Activated gamma-delta T cell treated with anti-CD3 and anti-CD28 coated beads, Interleukin-2, amount 50 U/mL, for 16 hours (primary cell): Measurements from ENCODE around the gene CMTM8.
"Not testable (repeated sequence)": the region's sequence is repeated elsewhere in the genome, so short reads cannot be mapped to it uniquely, and the experiment has no call there.

Experiments
- DNase-seq: peaks from one replicate; pipeline ENCODE4 v3.0.0-alpha.2; 2020; ENCODE audit warnings: low read depth

The CMTM8 gene, protein sequence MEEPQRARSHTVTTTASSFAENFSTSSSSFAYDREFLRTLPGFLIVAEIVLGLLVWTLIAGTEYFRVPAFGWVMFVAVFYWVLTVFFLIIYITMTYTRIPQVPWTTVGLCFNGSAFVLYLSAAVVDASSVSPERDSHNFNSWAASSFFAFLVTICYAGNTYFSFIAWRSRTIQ

DNA sequence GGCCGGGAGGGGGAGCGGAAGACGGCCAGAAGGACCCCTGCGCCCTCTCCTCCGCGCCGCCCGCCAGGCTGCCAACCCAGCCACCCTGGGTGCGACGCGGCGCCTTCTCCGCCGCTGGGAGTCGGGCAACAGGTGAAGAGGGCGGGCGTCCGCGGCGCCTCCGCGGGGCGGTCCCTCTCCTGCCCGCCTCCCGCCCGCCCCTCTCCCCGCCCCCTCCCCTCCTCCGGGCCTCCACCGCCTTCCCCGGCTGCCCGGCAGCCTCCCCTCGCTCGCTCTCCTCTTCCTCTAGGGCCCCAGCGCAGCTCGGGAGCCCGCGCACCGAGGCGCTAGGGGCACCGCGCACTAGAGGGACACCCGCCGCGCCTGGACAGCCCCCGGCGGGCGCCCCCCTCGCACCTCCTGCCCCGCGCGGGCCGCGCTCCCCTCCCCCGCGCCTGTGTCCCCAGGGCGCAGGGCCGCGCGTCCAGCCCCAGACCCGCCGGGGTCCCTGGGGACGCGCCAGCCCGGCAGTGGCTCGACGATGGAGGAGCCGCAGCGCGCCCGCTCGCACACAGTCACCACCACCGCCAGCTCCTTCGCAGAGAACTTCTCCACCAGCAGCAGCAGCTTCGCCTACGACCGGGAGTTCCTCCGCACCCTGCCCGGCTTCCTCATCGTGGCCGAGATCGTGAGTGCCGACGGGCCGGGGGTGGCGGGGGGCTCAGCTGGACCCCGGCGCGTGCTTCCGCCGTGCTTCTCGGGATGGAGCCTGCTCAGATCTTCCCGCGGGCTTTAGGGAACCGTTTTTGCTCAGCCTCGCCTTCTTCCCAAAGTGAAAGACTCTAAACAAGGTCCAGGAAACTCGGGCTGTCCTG, at the start of gene CMTM8:
Gene CMTM8 (plus strand): TSS at position 228 of the 854 bp plus-strand sequence. CDS start 293 bp downstream, at position 521.
- peak; percentile 17 for DNase-seq

DNA sequence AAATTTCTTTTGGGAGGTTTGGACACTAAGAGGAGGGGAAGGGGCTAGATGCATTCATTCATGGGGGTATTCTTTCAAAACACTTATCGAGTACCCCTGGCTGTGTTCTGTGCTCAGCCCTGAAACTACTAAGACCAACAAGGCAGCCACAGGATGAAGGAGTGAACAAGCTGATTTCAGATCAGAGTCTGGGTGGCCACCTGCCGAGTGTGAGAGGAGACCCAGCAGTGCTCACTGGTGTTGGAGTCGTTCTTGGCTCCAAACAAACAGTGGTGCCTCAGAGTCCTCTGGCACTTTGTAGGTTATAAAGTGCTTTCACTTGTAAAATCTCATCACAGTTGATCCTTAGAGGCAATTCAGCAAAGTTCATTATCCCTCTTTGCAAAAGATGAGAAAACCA, 48.8 kb upstream of the CMTM8 start:
- no peak for DNase-seq

DNA sequence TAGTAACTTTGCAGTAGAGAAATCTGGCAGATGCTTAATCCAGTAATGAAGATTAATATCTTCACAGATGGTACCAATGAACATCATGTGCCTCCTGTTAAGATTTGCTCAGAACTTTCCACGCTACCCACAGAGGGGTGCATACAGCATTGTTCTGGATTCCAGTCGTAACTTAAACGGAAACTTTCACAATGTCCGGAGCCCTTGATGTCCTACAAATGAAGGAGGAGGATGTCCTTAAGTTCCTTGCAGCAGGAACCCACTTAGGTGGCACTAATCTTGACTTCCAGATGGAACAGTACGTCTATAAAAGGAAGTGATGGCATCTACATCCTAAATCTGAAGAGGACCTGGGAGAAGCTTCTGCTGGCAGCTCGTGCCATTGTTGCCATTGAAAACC, 47.9 kb upstream of the CMTM8 start:
- not testable (repeated sequence) for DNase-seq

DNA sequence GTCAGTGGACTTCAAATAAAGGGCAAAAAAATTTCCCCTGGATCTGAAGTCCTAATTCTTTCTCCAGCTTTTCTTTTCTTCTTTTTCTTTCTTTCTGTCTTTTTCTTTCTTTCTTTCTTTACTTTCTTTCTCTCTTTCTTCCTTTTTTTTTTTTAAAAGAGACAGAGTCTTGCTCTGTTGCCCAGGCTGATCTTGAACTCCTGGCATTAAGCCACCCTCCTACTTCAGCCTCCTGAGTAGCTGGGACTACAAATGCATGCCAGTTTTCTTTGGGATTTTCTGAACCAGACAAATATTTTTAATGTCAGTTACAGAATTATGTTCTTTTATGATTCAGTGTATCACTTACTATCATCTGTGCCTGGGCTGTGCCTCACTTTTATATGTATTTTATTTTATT, 45.4 kb upstream of the CMTM8 start:
- no peak for DNase-seq

DNA sequence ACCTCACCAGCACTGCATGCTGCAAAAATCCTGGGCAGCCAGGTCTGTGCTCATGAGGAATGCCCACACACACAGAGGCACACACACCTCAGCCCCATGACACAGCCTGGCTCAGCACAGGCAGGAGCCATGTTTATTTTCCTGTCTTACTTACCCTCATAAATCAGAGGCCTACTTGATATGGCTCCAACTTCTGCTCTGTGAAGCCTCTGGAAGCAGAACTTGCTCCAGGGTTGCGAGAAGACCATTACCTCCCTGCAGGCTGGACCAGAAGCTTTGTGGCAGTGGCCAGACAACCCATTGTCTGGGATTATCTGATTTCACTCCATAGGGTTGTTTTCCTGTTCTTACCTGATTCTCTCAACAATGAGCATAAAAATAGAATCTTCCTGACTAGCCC, 43.8 kb upstream of the CMTM8 start:
- no peak for DNase-seq

DNA sequence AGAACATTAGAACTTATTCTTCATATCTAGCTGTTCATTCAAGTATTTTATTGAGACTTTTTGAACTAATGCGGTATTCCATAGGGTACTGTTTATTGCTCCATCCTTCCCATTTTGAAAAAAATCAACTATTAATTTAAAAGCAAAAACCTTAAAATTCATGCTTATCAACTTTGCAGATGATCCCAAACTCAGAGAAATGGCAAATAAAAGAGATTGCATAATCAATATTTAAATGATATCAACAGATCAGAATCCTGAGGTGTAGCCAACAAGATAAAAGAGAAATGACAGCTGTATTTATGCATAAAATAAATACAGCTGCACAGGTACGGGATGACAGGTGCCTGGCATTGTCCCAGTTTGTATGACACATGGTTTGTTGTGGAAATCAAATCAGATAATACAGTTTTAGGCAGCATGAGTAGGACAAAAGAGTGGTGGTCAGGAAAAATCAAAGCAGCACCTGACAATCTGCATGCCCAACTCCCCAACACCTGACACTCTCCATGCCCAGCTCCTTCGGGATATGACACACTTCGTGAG, 42.4 kb upstream of the CMTM8 start:
- no peak for DNase-seq

DNA sequence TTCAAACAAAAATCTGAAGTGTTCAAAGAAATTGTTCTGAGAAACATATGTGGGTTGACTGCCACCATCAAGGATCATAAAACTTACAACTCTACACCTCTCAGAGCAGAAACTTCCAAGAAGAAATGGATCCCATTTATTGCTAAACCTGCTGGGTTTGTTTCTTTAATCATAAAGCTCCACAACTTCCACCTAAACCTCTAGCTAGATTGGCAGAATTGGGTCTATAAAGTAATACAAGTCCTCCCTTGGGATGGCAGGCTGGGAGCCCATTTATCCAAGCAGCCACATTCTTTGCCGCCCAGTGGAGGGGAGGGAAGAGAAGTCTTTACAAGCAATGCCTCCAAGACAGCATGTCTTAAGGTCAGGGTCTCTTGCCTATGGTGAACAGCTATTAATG, 40.5 kb upstream of the CMTM8 start:
- DNase-seq, result no peak

DNA sequence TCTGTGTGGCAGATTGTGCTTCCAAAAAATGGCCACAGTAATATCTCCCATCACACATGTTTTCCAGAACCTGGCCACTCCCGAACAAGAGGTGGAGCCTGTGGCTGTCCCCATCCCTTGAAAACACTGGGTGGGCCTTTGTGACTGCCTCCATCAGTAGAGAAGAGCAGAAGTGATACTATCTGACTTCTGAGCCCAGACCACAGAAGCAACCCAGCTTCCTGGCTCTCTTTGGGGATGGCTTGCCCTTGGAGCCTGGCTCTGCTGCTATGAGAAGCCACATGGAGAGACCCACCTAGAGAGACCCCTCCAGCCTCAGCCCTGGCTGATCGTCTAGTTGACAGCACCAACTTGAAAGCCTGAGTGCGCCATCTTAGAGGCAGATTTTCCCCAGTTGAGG, 39.8 kb upstream of the CMTM8 start:
- no peak for DNase-seq

DNA sequence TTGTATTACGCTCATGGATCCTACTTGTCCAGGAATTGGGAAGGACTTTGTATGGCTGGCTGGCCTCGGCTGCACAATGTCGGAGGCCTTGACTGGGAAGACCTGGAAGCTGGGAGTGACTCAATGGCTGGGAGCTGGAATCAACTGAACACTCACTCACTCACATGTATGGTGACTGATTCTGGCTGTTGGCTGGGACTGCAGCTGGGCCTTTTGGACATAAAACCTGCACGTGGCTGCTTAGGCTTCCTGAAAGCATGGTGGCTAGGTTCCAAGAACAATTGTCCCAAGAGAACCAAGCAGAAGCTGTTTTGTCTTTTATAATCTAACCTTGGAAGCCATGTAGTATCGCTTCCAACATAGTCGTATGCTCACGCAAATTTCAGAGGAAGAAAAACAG, 38.0 kb upstream of the CMTM8 start:
- DNase-seq, result no peak

DNA sequence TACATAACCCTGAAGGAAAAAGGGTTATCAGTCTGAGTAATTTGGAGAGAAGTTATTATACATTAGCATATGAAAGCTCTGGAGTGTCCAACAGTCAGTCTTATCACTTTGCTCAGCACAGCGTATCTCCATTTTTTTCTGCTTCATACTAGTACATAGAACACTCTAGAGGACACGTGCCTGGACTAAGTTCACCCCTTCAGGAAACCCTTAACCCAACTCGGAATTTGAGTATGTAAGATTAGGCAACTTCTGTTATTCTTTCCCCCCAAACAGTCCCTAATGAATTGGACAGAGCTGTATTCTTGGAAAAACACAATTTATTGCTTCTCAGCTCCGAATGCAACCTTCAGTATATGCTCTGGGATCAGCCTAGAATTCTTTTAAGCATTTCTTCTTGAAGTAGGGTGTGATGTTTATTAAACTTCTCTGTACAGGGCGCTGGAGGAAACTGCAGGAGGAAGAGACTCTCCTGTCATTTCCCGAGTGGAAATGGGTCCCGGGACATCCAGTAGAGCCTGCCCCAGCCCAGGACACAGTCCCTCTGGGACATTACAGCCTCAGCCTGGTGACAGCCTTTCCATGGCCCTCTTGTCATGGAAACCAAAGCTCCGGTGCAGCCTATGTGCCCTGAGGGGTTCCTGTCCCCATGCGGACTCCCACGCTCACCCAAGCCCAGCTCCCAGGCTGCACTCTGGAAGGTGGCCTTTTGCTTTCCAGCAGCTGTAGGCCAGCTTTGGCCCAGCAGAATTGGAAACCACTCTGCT, 37.3 kb upstream of the CMTM8 start:
- DNase-seq, result no peak

DNA sequence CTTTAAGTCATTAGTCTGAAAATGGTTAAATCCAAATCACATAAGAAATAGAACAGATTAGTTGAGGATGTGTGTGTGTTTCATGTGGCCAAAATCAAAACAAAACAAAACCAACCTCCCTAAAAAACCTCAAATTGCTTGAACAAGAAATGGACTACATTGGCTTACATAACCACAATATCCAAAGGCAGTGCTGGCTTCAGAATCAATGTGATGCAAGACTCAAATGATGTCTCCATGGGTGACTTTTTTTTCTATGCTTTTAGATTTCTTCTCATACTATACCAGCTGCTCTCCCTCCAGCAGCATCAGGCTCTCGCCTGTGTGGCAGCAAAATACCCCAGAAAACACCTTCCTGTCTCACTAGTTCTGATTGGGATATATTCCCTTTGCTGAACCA, 36.0 kb upstream of the CMTM8 start:
- DNase-seq, result no peak

DNA sequence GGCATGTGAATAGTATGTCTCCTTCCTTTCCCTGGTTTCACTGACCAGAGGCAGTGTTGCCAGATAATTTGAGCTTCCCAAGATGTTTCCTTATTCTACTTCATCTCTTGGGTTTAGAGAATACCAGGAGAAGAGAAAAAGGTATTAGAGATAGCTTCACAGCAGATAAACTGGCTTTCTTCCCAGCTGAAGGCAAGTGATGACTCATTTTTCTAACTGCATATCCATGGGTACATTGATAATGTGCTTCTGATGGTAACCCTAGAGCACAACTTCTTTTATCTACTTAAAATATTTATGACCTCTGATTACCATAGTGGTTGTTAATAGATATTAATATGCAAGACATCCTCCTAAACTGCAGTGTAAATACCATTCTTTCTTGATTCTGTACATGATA, 34.6 kb upstream of the CMTM8 start:
- no peak for DNase-seq

DNA sequence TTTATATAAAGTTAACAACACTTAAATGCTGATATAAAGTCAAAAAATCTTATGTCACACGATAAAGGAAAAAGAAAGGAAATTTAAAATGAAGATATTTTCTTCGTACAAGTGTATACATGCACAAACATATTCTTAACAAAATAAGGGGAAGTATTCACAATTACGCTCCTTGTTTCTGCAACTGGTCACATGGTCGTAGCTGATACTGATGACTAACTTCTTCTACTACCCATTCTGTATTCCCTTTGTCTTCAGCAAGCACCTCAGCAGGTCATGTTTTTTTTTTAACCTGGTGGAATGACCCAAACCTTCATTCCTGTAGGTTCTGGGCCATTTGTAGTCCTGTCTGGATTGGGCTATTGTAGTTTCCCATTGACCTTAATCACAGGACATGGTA, 30.0 kb upstream of the CMTM8 start:
- DNase-seq, result no peak

DNA sequence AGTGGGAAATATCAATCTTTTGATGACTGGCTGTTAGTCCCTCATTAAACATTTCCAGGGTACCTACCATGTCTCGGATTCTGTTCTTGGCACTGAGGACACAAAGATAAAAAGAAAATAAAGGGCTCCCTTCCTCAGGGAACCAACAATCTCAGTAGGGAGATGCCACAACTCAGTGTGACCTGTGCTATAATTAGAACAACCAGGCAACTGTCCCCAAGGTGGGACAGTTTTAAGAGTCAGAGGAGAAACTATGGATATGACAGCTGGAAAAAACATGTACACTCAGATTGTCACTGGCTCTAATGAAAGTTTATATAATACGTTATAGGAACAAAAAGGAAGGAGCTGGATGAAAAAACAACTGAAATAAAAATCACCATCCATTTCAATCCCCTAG, 23.3 kb upstream of the CMTM8 start:
- DNase-seq, result no peak

DNA sequence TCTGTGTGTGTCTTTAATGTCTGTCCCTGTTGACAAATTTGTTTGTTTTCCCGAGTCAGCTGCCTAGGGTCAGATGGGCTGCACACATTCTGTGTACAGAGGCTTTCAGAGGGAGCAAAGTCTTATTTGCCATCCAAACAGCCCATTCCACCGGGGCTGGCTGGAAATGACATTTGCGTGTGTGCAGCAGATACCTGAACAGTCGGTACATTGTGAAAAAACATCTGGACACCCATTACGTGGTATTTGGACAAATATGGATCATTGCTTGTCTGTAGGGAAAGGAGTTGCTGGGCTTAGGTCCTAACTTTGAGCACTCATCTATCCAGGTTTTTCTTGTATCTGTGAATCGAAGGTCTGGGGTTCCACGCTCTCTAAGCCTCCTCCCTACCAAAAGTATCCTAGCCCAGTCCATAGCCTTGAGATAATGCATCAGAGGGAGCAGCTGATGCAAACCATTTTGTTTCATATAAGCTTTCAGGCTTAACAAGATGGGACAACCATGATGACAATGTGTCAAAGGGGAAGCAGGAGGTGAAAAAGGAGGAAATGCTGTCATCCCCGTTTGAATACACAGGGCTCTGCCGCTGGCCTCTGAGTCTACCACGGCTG, 22.2 kb upstream of the CMTM8 start:
- DNase-seq, result no peak

DNA sequence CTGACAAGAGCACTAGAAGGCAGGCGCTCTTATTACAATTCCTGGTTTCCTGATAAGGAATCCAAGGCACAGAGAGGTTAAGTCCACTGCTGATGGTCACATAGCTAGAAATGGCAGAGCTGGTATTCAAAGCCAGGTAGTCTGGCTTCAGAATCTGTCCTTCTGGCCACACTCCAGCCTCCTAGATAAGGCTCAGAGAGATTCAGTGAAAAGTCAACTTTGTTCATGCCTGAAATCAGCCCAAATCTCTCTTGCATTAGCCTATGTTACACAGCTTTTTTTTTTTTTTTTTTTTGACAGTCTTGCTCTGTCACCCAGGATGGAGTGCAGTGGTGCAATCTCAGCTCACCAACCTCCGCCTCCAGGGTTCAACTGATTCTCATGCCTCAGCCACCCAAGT, 21.1 kb upstream of the CMTM8 start:
- no peak for DNase-seq

DNA sequence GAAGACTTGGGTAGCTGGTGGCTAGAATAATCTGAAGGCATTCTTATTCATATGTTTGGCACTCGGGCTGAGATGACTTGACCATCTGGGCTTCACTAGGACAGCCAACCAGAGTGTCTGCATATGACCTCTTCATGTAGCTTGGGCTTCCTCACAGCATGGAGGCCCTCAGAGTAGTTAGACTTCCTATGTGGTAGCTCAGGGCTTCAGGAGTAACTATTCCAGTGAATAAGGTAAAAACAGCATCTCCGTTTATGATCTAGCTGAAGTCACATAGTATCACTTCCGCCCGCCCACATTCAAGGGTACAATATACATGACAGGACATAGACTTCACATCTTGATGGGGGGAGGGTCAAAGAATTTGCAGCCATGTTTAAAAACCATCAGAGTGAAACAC, 18.9 kb upstream of the CMTM8 start:
- DNase-seq, result no peak

DNA sequence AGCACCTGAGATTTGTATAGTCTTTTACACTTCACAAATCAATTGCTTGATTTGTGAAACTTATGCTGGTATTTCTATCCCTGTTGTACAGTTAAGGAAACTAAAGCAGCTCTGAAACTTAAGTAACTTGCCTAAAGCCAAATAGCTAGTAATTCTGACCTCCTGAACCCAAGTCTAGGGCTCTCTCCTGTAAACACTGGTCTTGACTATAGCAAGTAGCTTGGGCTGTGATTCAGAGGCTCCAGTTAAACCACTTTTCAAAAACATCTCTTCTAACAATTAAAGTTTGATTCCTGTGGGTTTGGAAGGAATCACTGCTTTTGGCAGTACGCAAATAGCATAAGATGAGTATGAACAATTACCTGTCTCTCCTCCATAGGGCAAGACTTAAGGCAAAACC, 18.5 kb upstream of the CMTM8 start:
- DNase-seq, result no peak

DNA sequence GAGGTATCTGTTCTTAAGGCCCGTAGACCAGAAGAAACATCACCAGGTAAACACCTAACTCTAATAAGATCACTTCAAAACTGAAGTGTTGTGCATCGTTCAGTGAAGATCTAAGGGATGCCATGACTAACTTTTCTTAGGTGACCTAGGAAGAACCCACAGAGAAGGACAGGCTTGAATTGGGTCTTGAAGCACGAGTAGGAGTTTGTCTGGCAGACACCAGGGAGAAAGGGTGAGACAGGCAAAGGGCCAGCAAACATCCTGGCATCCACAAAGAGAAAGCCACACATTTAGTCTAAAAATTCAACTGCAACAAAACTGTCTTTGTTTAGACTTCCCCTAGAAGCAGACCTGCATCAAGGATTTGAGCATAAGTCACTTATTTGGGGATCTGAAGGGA, 15.5 kb upstream of the CMTM8 start:
- no peak for DNase-seq

DNA sequence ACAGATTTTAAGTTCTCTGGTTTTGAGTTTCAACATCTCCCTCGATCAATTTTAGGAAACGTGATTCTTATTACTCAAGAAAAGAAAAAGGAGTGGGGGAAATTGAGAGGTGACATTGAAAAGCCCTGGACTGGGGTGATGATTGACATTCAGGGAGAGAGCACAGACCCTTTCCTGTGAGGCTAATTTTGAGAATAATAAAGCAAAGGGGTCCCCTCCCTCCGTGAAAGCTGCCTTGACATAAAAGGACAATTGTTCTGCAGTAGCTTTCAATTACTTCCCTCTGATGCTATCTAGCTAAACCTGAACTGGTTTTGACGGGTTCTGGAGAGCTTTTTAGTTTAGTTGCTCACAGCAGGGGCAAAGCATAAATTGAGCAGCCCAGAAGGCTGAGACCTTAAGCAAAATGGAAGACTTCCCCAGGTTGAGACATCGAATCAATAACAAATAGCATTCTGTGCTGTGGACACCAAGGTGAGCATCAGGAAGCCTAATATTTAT, 14.4 kb upstream of the CMTM8 start:
- no peak for DNase-seq

DNA sequence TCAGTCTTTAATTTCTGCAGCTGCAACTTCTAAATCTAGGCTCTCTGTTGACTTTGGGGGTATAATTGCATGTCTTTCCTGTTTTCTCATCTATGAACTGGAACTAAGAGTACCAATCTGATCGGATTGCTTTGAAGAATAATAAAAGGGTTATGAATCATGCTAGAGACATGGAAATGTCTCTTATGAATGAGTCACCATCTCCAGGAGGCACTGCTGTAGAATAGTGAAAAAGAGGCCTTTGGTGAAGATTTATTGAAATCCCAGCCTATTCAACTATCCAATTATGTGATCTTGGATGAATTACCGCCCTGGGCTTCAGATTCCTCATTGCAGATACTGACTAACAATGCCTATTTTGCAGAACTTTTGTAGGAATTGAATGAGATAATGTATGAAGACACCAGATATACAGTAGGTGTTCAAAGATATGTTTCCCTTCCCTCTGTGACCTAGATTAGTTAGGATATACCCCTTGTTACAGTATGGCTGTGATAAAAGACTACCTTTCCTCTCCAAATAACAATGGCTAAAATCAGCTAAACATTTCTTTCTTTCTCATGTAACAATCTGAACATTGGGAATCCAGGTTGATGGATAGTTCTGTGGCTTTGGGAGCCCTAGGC, 11.5 kb upstream of the CMTM8 start:
- DNase-seq, result no peak

DNA sequence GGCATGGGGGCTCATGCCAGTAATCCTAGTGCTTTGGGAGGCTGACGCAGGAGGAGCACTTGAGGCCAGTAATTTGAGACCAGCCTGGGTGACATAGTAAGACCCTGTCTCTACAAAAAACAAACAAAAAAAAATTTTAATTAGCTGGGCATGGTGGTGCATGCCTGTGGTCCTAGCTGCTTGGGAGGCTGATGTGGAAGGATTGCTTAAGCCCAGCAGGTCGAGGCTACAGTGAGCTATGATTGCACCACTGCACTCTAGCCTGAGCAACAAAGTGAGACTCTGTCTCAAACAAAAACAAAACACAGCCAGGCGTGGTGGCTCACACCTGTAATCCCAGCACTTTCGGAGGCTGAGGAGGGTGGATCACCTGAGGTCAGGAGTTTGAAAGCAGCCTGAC, 9.7 kb upstream of the CMTM8 start:
- DNase-seq, result not testable (repeated sequence)
